NCI-H2171 treated with DMSO at 0.1 percent for 48 hours (cell line): ENCODE results near the gene AURKA.
"Not testable (repeated sequence)": the region's sequence is repeated elsewhere in the genome, so short reads cannot be mapped to it uniquely, and the experiment has no call there.

Experiments
- DNase-seq: peaks from one replicate; lab custom pipeline; 2025; lab: John Stamatoyannopoulos, UW

Gene AURKA

DNA sequence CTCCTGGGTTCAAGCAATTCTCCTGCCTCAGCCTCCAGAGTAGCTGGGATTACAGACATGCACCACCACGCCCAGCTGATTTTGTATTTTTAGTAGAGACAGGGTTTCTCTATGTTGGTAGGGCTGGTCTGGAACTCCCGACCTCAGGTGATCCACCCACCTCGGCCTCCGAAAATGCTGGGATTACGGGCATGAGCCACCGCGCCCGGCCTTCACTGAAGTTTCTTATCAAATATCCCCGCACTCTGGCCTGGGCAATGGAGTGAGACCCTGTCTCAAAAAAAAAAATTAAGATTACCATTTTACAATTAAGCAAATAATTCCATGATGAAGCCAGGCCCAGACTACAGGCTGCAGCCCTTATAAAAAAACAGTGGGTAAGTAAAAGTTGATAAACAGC, 1.6 kb downstream of the AURKA start:
- DNase-seq = not testable (repeated sequence)

DNA sequence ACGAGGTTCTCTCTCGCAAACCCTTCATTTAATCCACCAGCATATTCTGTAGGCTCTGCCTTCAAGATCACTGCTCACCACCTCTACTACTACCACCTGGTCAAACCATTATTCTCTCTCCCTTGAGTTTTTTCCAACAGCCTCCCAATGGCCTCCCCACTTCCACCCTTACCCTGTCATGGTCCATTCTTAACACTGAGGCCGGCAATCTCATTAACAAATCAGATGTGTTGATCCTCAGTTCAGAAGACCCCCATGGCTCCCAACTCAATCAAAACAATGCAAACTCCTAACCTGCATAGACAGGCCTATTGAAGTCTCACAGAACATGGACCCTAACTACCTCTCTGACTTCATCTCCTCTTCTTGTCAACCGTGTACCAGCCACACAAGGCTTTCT, 2.2 kb downstream of the AURKA start:
- DNase-seq = no peak

DNA sequence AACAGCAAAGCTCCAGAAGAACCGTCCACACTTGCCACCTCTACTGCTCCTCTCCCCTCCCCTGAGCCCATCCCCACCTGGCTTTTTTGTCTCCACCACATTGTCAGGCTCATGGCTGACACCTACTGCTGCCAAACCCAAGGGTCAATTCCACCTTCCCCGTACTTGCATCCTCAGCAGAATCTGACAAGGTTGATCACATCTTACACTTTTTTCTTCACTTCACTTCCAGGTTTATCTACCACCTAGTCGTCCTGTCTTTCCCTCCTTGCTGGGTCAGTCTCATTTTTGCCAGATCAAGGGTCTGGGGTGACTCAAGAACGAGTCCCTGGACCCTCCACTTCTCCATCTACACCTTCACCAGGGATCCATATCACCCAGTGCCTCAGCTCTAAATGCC, 3.1 kb downstream of the AURKA start:
- no peak for DNase-seq

DNA sequence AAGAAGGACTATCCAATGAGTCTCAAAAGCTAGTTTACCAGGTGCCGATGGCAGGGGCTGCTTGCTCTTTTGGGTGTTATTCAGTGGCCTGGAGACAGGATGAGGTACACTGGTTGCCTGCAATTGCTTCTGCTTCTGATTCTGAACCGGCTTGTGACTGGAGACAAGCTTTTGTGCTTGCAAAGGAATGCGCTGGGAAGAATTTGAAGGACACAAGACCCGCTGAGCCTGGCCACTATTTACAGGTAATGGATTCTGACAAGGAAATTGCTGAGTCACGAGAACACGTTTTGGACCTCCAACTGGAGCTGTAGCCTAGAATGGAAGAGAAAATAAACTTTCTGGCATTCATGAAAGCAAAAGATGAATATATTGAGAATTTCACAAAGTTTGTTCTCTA, 5.8 kb downstream of the AURKA start:
- DNase-seq = no peak

DNA sequence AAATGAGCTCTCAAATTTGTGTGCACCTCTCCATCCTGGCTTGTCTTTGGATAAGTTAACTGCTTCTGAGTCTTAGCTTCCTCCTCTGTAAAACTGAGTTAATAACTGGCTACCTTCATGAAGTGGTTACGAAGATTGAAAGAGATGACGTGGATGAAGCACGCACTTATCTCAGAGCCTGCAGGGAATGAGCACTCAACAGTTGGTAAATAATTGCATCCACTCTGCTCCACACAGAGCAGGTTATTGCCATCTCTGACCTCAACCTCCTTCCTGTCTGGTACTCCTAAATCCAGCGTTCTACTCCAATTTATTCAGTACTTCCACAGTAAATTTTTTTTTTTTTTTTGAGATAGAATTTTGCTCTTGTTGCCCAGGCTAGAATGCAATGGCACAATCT, 6.9 kb downstream of the AURKA start:
- DNase-seq = no peak

DNA sequence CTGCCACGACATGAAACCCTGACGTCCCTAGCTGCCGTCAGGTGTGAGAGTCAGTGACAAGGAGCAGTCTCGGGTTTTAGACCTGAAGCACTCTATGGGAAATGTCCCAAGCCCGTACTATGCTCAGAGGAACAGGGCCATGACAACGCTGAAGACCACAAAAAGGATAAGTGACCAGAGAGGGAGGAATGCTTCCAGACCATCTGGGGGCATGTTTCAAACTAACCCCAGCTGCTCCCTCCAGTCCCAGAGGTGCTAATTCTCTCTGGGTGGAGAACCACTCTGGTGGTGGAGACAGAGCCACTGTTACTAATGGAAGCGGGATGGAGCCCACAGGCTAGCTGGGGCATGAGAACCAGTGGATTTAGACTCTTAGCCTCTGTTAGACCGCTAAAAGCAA, 8.7 kb downstream of the AURKA start:
- no peak for DNase-seq

DNA sequence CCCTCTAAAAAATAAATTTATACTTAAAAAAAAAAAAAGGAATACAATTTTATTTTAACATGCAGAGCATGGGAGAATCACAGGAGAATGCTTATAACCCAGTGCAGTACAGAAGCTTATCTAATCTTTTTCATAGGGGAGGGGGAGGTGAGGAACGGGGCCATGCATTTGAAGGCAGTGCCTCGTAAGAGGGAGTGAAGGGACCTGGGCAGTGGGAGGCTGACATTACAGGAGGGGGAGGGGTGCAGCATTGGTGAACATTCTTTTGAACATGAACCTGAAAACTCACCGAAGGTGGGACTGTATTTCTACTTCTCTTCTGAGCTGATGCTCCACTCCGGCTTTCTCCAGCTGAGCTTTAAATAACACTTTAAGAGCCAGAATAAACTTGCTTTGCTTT, 9.3 kb downstream of the AURKA start:
- DNase-seq = no peak

DNA sequence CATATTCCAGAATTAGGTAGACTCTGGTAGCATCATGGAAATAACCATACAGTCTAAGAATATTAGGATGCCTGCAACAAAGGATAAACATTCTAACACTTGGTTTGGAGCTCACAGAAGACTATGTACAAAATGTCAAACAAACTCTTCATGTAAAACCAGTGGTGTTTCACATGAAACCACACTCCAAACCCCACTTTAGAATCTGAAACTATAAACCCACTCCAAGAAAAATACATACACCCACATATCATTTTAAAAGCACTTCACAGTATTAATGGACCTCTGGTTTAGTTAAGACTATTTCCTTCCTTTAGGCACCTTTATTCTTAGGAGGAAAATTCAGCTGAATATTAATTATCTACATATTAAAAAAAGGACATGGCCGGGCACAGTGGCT, 10.5 kb downstream of the AURKA start:
- DNase-seq = no peak

DNA sequence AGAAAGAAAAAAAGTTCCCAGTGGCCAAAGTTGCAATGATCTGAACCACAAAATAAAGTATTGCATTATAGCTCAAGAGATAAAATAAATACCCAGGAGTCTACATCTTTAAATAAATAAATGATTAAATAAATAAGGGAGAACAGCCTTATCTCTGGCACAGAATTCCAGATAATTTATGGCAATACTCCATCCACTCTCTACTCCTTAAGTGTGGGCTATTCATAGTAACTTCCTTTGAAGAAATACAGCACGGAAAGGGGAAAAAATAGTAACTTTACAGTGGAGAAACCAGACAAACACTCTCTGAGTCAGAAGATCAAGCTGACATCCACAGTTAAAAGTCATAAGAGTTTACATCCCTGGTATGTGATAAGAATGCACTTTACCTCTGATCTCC, 11.6 kb downstream of the AURKA start:
- DNase-seq = no peak

DNA sequence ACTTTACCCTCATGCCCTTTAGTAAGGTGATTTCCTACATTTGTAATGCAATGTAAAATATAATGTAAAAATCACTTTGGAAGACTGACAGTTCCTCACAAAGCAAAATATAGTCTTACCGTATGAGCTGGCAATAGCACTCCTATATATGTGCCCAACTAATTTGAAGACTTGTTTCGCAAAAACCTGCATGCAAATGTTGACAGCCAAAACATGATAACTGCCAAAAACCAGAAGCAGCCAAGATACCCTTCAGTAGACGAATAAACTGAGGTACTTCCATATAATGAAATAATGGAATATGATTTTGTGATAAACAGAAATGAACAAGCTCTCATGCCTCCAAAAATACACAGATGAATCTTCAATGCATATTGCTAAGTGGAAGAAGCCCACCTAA, 13.6 kb downstream of the AURKA start:
- no peak for DNase-seq

DNA sequence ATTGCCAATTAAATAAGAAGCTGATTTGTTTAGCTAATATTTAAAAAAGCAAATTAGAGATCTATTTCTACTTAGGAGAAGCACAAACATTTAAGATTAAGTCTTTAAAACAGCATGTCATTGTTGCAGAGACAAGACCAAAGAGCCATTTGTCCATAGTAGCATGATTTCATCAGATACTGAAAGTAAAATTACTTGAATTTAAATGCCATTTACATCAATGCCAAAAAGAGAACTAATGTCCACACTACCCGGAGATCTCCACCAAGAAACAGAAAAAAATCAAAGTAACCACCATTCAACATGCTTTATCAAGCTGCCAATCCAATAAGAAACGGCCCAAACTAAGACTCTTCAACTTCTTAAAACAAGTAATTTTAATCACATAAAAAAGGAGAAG, 15.7 kb downstream of the AURKA start:
- DNase-seq = no peak

DNA sequence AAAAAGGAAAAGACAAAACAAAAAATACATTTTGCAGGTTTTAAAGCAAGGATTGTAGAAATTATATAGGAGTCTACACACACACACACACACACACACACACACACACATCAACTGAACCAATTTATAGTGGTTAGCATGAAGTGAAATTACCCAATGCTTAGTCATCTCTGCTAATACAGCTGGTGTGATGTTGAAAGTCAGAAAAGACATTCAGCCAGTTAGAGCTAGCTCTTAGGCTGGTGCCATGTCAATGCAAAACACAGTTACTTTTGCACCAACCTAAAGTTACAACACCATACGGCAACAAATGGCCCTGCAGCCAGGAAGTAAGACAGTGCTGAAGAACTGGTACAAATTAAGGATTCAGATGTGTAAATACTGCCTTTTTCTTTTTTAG, 18.1 kb downstream of the AURKA start:
- DNase-seq = no peak

DNA sequence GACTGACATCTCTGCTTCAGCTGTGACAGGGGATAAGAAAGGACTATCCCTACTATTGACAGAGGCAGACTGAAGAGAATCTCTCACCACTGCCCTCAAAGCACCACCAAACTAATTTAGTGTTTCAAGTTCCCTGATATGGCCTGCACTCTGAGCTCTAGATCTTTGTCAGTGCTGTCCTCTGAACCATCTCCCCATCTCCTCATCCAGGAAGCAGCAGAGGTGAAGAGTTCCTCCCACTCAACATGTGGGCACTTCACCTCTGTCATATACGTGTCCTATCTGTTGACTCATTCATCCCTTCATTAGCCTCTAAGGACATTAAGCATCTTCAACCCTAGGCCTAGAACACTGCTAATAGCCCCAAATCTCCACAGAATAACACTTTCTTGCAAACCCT, 19.2 kb downstream of the AURKA start:
- DNase-seq = no peak

DNA sequence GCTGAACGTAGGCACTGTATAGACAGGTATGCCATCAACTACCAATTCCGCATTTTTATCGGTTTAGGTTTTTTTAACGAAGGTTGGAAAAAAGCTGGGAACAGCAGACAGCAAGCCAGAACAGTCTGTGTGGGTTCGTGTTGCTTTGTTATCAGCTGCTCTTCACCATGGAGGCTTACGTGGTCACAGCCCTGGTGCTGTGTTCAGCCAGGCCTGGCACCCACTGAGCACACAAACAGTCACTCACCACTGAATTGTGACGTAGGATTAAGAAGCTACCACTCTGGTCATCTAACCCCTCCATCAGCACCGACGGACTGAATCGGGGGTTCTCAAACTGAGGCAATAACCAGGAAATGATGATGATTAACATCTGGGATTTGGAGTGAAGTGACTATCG, 20.0 kb downstream of the AURKA start:
- DNase-seq = no peak

DNA sequence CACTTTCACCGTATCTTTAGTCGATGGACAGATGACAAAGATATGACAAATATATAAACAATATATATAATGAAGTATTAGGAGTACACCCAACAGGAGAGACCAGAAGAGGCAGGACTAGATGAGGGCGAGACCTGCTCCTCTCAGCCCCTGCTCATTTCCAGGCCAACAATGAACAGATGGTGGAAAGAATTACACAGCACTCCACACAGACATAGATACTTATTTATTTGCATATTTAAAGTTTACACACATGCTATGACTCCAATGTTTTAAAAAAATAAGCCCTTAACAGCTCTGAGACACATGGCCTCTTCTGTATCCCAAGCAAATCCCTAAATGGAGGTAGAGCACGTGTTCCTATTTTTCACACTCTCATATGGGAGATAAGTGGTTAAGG, 22.8 kb downstream of the AURKA start:
- DNase-seq = peak; percentile 31

DNA sequence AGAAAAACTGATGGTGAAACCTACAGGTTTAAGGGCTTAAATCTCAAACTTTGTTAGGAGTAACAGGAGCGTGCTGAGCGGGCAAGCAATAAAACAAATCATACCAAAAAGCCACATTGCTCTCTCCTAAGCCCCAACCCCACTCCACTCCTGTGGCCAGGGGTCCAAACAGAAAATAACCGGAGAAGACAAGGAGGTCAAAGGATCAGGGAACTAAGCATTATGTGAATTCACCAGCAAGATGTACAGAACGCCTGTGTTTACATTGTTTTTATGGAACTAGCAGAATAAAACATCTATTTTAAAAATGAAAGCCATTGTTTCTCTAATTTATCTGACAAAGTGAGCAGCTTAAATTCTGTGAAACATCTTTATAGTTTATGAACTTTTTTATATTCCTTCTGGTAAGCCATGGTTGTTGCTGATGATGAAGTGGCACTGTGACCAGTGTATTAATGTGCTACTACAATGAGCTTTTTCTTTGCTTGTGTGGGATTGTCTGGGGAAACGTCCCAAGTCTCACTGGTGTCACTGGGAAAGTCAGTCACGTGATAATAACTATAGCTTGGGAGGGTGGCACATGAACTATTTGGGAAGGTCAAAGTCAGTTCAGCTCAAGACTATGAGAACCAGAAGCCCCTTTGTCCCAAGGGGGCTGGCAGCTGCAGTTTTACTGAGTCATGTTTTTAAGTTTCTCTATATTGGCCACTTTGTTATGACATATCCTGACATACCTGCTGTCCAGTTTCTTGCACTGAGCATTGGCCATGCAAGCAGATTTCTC, 23.5 kb downstream of the AURKA start:
- DNase-seq = no peak

DNA sequence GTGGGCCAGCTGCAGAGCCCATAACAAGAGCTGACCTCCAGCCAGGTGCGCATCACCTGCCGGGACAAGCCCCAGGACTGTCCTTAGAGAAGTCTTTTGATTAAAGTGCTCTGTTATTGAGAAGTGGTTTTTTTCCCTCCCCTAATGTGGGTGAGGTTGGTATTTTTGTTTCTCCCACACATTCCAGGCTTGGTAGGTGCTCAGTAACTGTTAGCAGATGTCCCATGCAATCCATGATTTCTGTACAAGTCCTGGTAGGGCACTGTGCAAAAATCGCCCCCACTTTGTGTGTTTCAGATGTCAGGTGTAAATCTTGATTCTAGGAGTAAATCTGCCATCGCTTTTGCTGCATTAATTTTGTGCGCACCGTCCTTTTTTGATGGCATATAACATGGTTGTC, 28.5 kb downstream of the AURKA start:
- no peak for DNase-seq

DNA sequence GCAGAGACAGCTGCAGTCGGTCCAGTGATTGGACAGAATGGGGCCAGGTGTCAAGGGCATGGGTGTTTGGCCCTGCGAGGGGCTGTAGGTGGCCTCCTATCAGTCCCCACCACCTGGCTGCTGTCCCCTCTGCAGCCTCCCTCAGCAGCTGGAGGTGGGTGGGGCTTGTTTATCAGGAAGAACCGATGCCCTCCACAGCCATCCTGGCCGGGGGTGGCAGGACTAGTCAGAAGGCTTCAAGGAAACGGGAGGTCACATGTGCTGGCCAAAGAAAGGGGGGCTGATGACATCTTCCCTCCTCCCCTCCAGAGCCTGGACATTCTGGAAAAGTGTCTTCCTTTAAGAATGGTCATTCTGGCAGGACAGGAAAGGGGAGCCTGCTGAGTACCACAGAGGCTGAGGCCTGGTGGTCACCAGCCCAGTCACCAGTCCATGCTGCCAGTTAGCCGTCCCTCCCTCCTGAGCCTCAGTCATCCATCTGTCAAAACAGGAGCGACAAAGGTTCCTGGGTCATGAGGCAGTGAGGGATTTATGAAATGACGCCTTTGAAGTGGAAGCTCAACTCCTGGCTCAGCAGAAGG, 29.1 kb downstream of the AURKA start:
- DNase-seq = no peak

DNA sequence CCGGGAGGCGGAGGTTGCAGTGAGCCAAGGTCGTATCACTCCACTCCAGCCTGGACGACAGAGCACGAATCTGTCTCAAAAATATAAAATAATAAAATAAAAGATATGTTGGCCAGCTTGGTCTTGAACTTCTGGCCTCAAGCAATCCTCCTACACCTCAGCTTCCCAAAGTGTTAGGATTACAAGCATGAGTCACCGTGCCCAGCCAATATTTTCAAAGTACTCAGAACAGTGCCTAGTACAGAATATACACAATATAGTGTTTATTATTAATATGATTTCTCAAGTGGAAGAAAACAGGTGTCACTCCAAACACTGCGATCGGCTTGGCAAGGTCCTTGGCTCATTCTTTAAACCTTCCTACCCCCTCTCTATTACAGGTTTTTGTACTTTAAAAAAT, 30.1 kb downstream of the AURKA start:
- no peak for DNase-seq

DNA sequence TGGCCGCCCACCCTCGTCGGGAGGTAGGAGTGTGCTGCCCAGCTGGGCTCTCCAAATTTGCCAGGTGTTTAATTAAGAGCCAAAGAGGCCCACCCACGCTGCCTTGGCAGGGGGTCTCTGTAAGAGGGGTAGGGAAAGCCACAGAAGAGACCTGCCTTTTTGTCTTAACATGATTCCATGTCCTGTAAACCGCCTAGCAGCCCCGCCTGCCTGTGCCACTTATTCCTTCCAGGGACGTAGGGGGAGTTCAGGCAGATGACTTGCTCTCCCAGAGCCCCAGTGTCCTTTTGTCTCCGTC, 31.2 kb downstream of the AURKA start:
- no peak for DNase-seq

DNA sequence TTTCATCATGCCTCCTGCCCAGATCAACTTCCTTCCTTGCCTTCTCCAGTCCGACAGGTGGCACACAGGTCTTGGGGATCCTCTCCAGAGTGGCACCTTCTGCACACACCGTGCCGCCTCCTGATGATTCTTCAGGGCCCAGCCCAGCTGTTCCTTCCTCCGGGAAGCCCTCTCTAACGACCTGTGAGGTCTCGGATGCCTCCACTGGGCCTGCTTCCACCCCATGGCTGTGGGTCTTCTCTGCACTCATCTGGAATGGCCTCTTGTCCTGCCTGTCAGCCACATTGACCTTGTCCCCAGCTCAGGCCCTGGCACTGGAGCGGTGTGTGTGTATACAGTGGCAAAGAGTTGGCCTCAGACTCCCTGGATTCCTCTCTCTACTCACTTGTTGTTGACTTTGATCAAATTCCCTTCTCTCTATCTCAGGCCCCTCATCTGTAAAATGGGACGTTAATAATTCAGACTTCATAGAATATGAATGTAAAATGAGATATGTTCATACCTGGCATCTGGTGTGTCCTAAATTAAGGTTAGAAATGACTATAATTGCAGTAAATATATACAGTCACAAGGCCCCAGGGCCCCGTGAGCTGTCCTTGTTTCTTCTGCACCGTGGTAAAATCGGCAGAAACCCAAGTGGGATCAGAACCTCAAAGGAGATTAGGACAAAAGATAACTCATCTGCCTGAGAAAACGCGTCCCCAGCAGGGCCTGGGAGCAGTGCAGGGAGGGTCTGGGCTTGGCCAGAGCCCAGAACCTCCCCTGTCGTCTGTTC, 31.7 kb downstream of the AURKA start:
- peak; percentile 23 for DNase-seq

DNA sequence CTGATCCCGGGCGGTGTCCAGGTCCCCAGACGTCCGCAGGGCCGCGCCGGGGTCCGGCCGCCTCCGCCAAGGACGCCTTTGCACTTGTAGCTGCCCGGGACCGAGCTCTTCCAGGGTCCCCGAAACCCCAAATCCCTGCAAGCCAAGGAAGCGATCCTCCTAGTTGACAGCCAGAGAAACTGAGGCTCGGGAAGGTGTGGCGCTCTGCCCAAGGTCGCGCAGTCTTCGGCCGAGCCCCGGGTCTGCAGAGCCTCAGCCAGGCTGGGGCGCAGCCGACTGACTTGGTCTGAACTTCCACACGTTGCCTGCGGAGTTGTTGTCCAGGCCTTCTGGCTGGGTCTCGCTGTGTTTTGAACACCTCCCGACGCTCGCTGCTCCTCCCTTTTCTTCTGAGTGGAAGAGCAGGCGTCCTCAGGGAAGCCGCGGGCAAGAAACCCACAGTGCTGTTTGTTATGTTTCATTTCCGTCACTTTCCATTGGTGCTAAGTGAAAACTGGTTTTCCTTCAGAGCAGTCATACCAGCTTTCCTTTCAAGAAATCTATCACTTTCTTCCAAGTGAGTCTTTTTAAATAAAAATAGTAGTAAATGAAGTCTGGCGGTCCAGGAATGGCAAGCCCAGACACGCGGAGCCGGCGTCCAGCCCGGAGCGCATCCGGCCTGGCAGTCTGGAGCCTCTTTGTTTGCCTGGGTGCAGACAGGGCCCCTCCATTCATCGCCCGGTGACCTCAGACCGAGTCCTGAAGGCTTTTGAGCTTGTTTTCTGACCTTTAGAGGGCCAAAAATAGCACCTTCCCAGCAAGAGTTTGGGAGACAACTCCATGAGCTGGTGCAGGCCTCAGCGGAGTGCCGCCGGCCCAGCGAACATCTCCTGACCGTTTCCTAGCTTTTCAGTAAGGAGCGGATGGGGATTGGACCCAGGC, 32.5 kb downstream of the AURKA start:
- DNase-seq = peak; percentile 33
